Umbilical cord (tissue), 1 donor: ENCODE data around the gene PPM1J. TPM values are rescaled to one million over a fixed set of nuclear protein-coding genes. Genes with fewer than 3 reads are reported as not detected.

Experiments used
- total RNA-seq: library from RNA; depleted of rRNA; stranded (reverse); fragments of >200 nt; gene quantifications from one replicate; pipeline ENCODE4 v1.2.3, GENCODE V29; 2014; ENCODE audit warnings: low replicate concordance; ENCODE audit not compliant: insufficient read depth

Gene PPM1J
- total RNA-seq, 1 donor from 2014 or later = not detected

Other genes starting within 250 kb of the PPM1J start
- 4.8 TPM for gene WNT2B, start 206.4 kb downstream of the PPM1J start, total RNA-seq
- gene ST7L, start 96.2 kb downstream of the PPM1J start, total RNA-seq = 19.0 TPM
- 156 TPM for gene CAPZA1, start 95.5 kb downstream of the PPM1J start, total RNA-seq
- 19.3 TPM for gene MOV10, start 40.7 kb downstream of the PPM1J start, total RNA-seq
- 154 TPM for gene RHOC, start 8.2 kb downstream of the PPM1J start, total RNA-seq
- 123 TPM for gene SLC16A1, start 240.9 kb upstream of the PPM1J start, total RNA-seq